HL-60/S4 treated with retinoic acid at 250 ng/mL for 4 days and 3 days (cell line): Measurements from ENCODE around the gene ZNF432.

Source experiments
- in situ Hi-C: fragments of 300-500 bp; cut with MboI; formaldehyde crosslinking; loops from 2 replicates; pipeline ENCODE4 v1.7.0; 2022; ENCODE audit warnings: low sequenced_read_pairs

The ZNF432 gene

DNA sequence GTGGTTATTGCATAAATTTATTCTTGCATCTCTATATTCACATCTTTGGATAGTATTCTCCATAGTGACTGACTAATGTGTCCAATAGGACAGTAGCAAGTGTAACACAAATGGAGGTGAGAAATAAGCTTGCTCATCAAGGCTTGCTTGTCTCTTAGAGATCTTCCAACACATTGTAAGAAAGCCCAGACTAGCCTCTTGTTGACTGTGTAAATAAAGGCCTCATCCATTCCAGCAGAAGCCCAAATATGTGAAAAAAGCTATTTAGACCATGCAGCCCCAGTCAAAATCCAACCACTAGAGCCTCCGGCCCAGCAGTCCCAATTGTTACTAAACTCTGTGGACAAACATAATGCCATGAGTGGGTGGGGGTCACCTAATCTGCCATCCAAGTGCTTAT, 38.0 kb downstream of the ZNF432 start:
- in situ Hi-C loops, result no loop called here

DNA sequence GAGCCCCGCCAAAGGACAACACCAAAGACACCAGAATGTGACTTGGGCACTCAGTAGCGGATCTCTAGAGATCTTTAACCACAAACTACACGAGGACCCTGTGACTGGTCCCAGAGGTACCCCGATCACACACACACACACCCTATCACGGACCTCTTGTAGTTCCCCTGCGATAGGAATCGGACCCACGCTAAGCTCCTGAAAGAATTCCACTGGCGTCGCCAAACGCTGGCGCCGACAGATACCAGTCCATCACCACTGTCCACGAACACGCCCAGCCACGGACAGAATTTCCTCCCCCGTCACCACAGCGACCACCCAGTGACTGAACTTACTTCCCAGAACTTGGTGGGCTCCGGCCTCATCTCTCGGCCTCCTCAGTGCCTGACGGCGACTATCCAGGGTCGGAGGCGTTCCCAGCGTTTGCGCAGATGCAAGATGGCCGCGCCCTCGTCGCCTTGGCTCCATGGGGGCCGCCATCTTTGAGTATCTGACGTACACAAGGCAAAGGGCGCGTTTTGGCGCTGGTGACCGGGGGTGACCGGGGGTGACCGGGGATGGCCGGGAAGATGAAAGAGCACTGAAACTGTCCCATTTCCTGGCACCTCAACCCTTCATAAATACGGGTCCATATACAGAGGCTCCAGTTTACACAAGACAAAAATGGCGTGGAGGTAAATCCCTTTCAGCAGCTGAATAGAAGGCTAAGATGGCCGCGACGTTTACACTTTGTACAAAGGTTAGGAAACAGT, 40.7 kb downstream of the ZNF432 start, which contains the start of gene ZNF615:
Gene ZNF615, minus strand, starts transcription at position 406 of the 752 bp plus-strand sequence. CDS start 4,500 bp downstream, outside the sequence.
- in situ Hi-C loops, result no loop called here

DNA sequence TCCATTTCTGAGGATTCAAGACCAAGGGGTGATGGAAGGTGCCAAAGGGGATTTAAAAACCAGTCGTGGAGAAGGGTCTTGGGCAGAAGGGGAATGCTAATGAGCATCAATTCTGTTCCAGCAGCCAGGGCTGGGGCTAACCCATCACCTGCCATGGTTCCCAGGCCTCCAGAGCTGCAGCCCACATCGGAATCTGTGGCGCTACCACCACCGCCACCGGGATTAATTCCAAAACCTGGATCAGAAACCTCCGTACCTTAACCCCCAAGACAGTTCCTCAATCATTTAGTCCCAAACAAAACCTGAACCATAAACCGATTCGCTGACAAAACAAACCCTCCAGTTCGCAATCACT, 41.2 kb downstream of the ZNF432 start:
- in situ Hi-C loops, result no loop called here

DNA sequence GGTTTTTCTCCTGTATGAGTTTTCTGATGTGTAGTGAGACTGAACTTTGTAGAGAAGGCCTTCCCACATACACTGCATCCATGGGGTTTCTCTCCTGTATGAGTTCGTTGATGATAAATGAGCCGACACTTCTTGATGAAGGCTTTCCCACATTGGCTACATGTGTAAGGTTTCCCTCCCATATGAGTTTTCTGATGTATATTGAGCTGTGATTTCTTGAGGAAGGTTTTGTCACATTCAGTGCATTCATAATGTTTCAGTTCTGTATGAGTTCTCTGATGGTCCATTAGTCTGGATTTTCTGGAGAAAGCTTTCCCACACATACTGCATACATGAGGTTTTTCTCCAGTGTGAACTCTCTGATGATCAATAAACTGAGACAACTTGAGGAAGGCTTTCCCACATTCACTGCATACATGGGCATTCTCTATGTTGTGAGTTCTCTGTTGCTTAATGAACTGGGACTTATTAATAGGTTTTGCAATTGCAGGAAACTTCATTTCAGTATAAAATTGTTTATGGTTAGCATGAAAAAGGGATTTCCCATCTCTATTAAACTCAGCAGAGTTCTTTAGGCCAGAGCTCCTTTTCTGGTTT, 54.5 kb downstream of the ZNF432 start:
- in situ Hi-C loops, result no loop called here

DNA sequence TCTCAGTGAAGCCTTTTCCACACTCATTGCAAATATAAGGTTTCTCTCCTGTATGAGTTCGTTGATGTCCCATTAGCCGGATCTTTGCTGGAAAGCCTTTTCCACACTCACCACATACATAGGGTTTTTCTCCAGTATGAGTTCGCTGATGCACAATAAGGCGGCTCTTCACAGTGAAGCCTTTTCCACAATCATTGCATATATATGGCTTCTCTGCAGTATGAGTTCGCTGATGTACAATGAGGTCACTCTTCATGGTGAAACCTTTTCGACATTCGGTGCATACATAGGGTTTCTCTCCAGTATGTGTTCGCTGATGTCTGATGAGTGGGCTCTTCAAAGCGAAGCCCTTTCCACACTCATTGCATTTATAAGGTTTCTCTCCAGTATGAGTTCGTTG, 55.2 kb downstream of the ZNF432 start:
- in situ Hi-C loops, result no loop called here

DNA sequence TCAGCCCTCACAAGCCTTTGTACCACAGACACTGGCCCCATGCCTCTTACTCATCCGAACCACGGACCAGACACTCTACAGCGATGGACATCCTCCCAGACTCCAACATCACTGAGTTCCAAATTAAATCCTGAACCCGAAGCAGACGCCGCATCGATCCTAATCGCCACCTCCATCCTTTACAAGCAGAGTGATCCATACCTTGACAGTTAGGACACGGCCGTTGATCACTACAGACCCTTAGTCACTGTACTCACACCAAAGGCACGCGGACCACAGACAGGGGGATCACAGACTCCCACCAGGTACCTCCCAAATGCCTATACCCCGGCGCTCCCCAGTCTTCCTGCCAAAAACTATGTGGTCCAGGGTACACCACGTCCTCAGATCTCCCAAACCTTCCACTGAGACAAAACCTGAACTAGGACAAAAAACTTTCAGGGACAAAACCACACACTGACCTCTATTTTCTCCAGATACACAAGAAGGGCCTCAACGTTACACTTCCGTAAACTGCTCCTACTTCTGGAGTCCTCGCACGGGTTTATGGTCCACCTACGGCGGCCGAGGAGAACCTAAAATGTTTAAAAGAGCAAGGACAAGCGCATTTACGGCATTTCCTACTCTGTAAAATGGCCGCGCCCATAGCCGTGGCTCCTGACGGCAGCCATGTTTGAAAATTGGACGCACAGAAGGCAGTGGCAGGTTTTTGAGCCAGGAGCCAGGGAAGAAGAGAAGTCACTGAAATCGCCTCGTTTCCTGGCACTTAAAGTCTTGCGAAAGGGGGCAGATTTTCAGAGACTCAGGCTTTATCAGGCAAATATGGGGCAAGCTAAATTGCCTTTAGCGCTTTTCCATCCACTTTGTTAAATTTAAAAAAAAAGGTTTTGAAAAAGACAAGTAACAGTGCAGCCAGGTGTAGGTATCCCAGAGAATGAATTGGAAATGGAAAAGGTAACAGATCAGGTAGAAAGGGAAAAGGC, 62.0 kb downstream of the ZNF432 start, which contains the start of gene ZNF350:
Gene ZNF350, minus strand, starts transcription at position 532 of the 983 bp plus-strand sequence. CDS start 12,480 bp downstream, outside the sequence.
- in situ Hi-C loops, result no loop called here

DNA sequence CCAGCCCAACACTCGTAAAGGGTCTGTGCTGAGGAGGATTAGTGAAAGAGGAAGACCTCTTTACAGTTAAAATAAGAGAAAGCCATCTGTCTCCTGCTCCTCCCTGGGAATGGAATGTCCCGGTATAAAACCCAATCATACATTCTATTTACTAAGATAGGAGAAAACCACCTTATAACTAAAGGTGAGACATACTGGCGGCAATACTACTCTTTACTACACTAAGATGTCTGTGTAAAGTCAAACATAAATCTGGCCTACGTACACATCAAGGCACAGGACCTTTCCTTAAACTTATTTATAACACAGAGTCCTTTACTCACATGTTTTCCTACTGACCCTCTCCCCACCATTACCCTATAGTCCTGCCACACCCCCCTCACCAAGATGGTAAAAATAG, 65.3 kb downstream of the ZNF432 start:
- in situ Hi-C loops, result no loop called here
